Neural progenitor cell (in vitro differentiated cells): ENCODE data around the gene MPPED2. TPM values are rescaled to one million over a fixed set of nuclear protein-coding genes. Genes with fewer than 3 reads are reported as not detected.

ENCODE experiments used
- DNase-seq: peaks from one replicate; pipeline ENCODE4 v3.0.0-alpha.2; 2016; ENCODE audit warnings: low spot score
- H2AFZ ChIP-seq: fragments of 200-600 bp; sonication (generic); replicated peaks from 2 replicates; pipeline ENCODE4 v1.6.1; 2016; ENCODE audit warnings: antibody characterized with exemption
- H3F3A ChIP-seq: fragments of 200-600 bp; sonication (generic); 2 replicates; pipeline ENCODE4 v1.6.1; 2016; ENCODE audit warnings: antibody characterized with exemption, low read depth
- H3K27ac ChIP-seq: fragments of 200-600 bp; sonication (generic); 2 replicates; pipeline ENCODE4 v1.5.1; 2016; ENCODE audit warnings: mild to moderate bottlenecking
- H3K27me3 ChIP-seq: fragments of 200-600 bp; sonication (generic); 2 replicates; pipeline ENCODE4 v1.6.1; 2016; ENCODE audit warnings: mild to moderate bottlenecking, moderate library complexity
- H3K36me3 ChIP-seq: fragments of 200-600 bp; sonication (generic); 2 replicates; pipeline ENCODE4 v1.5.1; 2016
- H3K4me1 ChIP-seq: fragments of 200-600 bp; sonication (generic); 2 replicates; pipeline ENCODE4 v1.6.1; 2016; ENCODE audit warnings: mixed run types
- H3K4me2 ChIP-seq: fragments of 200-600 bp; sonication (generic); 2 replicates; pipeline ENCODE4 v1.6.1; 2016
- H3K4me3 ChIP-seq: fragments of 200-600 bp; sonication (generic); 2 replicates; pipeline ENCODE4 v1.5.1; 2016
- H3K79me2 ChIP-seq: fragments of 200-600 bp; sonication (generic); 2 replicates; pipeline ENCODE4 v1.6.1; 2016; ENCODE audit warnings: low read depth
- H3K9ac ChIP-seq: fragments of 200-600 bp; sonication (generic); 2 replicates; pipeline ENCODE4 v1.6.1; 2016
- H3K9me3 ChIP-seq: fragments of 200-600 bp; sonication (generic); 2 replicates; pipeline ENCODE4 v1.5.1; 2016; ENCODE audit warnings: low read depth
- H4K20me1 ChIP-seq: fragments of 200-600 bp; sonication (generic); 2 replicates; pipeline ENCODE4 v1.6.1; 2016; ENCODE audit warnings: low read depth
- H3K27ac Mint-ChIP-seq: 3 replicates; pipeline ENCODE4 v1.8.0; 2021; ENCODE audit warnings: mixed read lengths
- H3K27me3 Mint-ChIP-seq: 2 replicates; pipeline ENCODE4 v1.8.0; 2022; ENCODE audit warnings: low read depth, mild to moderate bottlenecking, inconsistent platforms, moderate library complexity, mixed read lengths; ENCODE audit not compliant: insufficient read depth
- H3K36me3 Mint-ChIP-seq: 3 replicates; pipeline ENCODE4 v1.8.0; 2021; ENCODE audit warnings: mixed read lengths
- H3K4me1 Mint-ChIP-seq: 3 replicates; pipeline ENCODE4 v1.8.0; 2021; ENCODE audit warnings: mixed read lengths
- H3K4me3 Mint-ChIP-seq: 3 replicates; pipeline ENCODE4 v1.8.0; 2021; ENCODE audit warnings: mild to moderate bottlenecking, moderate library complexity, mixed read lengths
- H3K9me3 Mint-ChIP-seq: 3 replicates; pipeline ENCODE4 v1.8.0; 2020; ENCODE audit warnings: mixed read lengths
- CTCF ChIP-seq: fragments of 200-600 bp; sonication (generic); IDR thresholded peaks from 2 replicates; pipeline ENCODE4 v1.5.1; 2017; ENCODE audit warnings: antibody characterized with exemption, mild to moderate bottlenecking
- EZH2 ChIP-seq: fragments of 200-600 bp; sonication (generic); IDR thresholded peaks from 2 replicates; pipeline ENCODE4 v1.6.1; 2017; ENCODE audit warnings: antibody characterized with exemption, mild to moderate bottlenecking, moderate library complexity
- EZH2phosphoT487 ChIP-seq: fragments of 200-600 bp; sonication (generic); IDR thresholded peaks from 2 replicates; pipeline ENCODE4 v1.6.1; 2017; ENCODE audit warnings: antibody characterized with exemption
- total RNA-seq: library from RNA; depleted of rRNA; stranded (reverse); fragments of >200 nt; gene quantifications from 2 replicates; pipeline ENCODE4 v1.2.3, GENCODE V29; 2015; ENCODE audit warnings: low replicate concordance

Gene MPPED2
- total RNA-seq, 1 donor from 2014 or later: 3.4 TPM

GRCh38 chr11:30406978-30407762 lies 179.0 kb downstream of the MPPED2 start:
- Histone ChIP-seq H3K4me1 (peaks cover 29% of the 10 kb centered on the region), H4K20me1 (no peaks in the 10 kb centered on the region), H3F3A (peaks cover 21% of the 10 kb centered on the region), H3K9me3 (no peaks in the 10 kb centered on the region), H3K4me3 (peak overlapping the region; percentile 18), H3K4me2 (peak overlapping the region; percentile 47), H3K27me3 (peaks cover 22% of the 10 kb centered on the region), H3K36me3 (no peaks in the 10 kb centered on the region), H3K27ac (peak overlapping the region; percentile 23), H3K9ac (no peak overlapping the region), H3K79me2 (no peaks in the 10 kb centered on the region), H2AFZ (no peak overlapping the region)
- H3K4me3 Mint-ChIP-seq: no peak overlapping the region
- H3K36me3 Mint-ChIP-seq: no peaks in the 10 kb centered on the region
- H3K27me3 Mint-ChIP-seq: peaks cover 6% of the 10 kb centered on the region
- DNase-seq: peak; percentile 64
- TF ChIP-seq EZH2: no peak
- no peak for TF ChIP-seq EZH2phosphoT487
- TF ChIP-seq CTCF: no peak
- peaks cover 20% of the 10 kb centered on the region for H3K4me1 Mint-ChIP-seq
- no peaks in the 10 kb centered on the region for H3K9me3 Mint-ChIP-seq
- peak overlapping the region; percentile 40 for H3K27ac Mint-ChIP-seq

GRCh38 chr11:30405385-30405784 lies 180.8 kb downstream of the MPPED2 start:
- no peak for DNase-seq
- peaks cover 17% of the 10 kb centered on the region for H3K4me1 ChIP-seq
- H3K36me3 Mint-ChIP-seq: no peaks in the 10 kb centered on the region
- no peak overlapping the region for H3K4me2 ChIP-seq
- peaks cover 22% of the 10 kb centered on the region for H3K27me3 ChIP-seq
- H3K4me3 Mint-ChIP-seq: no peak overlapping the region
- H3K27ac ChIP-seq: no peak overlapping the region
- peaks cover 21% of the 10 kb centered on the region for H3F3A ChIP-seq
- no peaks in the 10 kb centered on the region for H4K20me1 ChIP-seq
- peaks cover 20% of the 10 kb centered on the region for H3K4me1 Mint-ChIP-seq
- H3K36me3 ChIP-seq: no peaks in the 10 kb centered on the region
- H3K9me3 Mint-ChIP-seq: no peaks in the 10 kb centered on the region
- H3K9me3 ChIP-seq: no peaks in the 10 kb centered on the region
- TF ChIP-seq EZH2 (no peak), EZH2phosphoT487 (no peak), CTCF (no peak)
- H2AFZ ChIP-seq: no peak overlapping the region
- H3K27me3 Mint-ChIP-seq: peaks cover 6% of the 10 kb centered on the region
- no peaks in the 10 kb centered on the region for H3K79me2 ChIP-seq
- no peak overlapping the region for H3K9ac ChIP-seq
- H3K4me3 ChIP-seq: no peak overlapping the region
- no peak overlapping the region for H3K27ac Mint-ChIP-seq

- no peaks in the 10 kb centered on the region for H3K9me3 Mint-ChIP-seq
- no peaks in the 10 kb centered on the region for H3K9me3 ChIP-seq
- no peak overlapping the region for H3K27ac Mint-ChIP-seq
- no peak overlapping the region for H3K4me3 Mint-ChIP-seq
- H3K4me2 ChIP-seq: no peak overlapping the region
- H4K20me1 ChIP-seq: no peaks in the 10 kb centered on the region
- no peak overlapping the region for H3K9ac ChIP-seq
- no peak overlapping the region for H3K27ac ChIP-seq
- no peaks in the 10 kb centered on the region for H3K79me2 ChIP-seq
- H2AFZ ChIP-seq: no peak overlapping the region
- no peaks in the 10 kb centered on the region for H3K36me3 ChIP-seq
- no peak for TF ChIP-seq EZH2phosphoT487
- TF ChIP-seq EZH2: no peak
- peaks cover 20% of the 10 kb centered on the region for H3K4me1 Mint-ChIP-seq
- H3K27me3 ChIP-seq: peaks cover 11% of the 10 kb centered on the region
- no peak for DNase-seq
- H3K27me3 Mint-ChIP-seq: peaks cover 6% of the 10 kb centered on the region
- H3K4me3 ChIP-seq: no peak overlapping the region
- peaks cover 21% of the 10 kb centered on the region for H3K4me1 ChIP-seq
- H3K36me3 Mint-ChIP-seq: no peaks in the 10 kb centered on the region
- peaks cover 21% of the 10 kb centered on the region for H3F3A ChIP-seq
These were observed 182.0 kb downstream of the MPPED2 start for GRCh38 chr11:30404136-30404535.

GRCh38 chr11:30395751-30396150 lies 190.4 kb downstream of the MPPED2 start:
- Mint-ChIP-seq H3K4me1 (peaks cover 6% of the 10 kb centered on the region), H3K36me3 (no peaks in the 10 kb centered on the region)

More at GRCh38 chr11:30395751-30396150, 190.4 kb downstream of the MPPED2 start:
- H3K9me3 ChIP-seq: no peaks in the 10 kb centered on the region
- H4K20me1 ChIP-seq: no peaks in the 10 kb centered on the region
- H2AFZ ChIP-seq: no peak overlapping the region
- Mint-ChIP-seq H3K27me3 (no peaks in the 10 kb centered on the region), H3K9me3 (no peaks in the 10 kb centered on the region), H3K27ac (no peak overlapping the region), H3K4me3 (no peak overlapping the region)
- no peaks in the 10 kb centered on the region for H3F3A ChIP-seq
- peaks cover 5% of the 10 kb centered on the region for H3K4me1 ChIP-seq
- no peak for TF ChIP-seq EZH2
- no peak for TF ChIP-seq CTCF
- TF ChIP-seq EZH2phosphoT487: no peak
- no peaks in the 10 kb centered on the region for H3K36me3 ChIP-seq
- H3K4me2 ChIP-seq: no peak overlapping the region
- H3K9ac ChIP-seq: no peak overlapping the region
- no peak overlapping the region for H3K4me3 ChIP-seq
- H3K27me3 ChIP-seq: no peaks in the 10 kb centered on the region
- no peak for DNase-seq
- H3K27ac ChIP-seq: no peak overlapping the region
- H3K79me2 ChIP-seq: no peaks in the 10 kb centered on the region
